ENCODE measurements around the gene MMP26. TPM values are rescaled to one million over a fixed set of nuclear protein-coding genes. Genes with fewer than 3 reads are reported as not detected.

The MMP26 gene
- total RNA-seq, 1 donor from 2014 or later, result not detected

- Mint-ChIP-seq H3K9me3 (no peaks in the 10 kb centered on the region), H3K36me3 (ENCODE audit: low read depth) (no peaks in the 10 kb centered on the region), H3K4me1 (no peaks in the 10 kb centered on the region), H3K27ac (no peak overlapping the region), H3K27me3 (peaks cover 10% of the 10 kb centered on the region), H3K4me3 (no peak overlapping the region)
- DNase-seq, result no peak
- ChIA-PET POLR2A (no interaction called here), CTCF (no interaction called here)
- TF ChIP-seq CTCF (IDR thresholded peaks at IDR 0.05), result no peak
- no peak for ATAC-seq (ENCODE audit: low read depth)
- intact Hi-C loops (cut with micrococcal nuclease), result no loop called here
Measured at GRCh38 chr11:4665424-4665823, 39.2 kb upstream of the MMP26 start.

GRCh38 chr11:4671741-4672140 lies 32.8 kb upstream of the MMP26 start:
- ChIA-PET POLR2A (no interaction called here), CTCF (no interaction called here)
- Mint-ChIP-seq H3K4me1 (no peaks in the 10 kb centered on the region), H3K27me3 (peaks cover 15% of the 10 kb centered on the region), H3K4me3 (no peak overlapping the region), H3K36me3 (ENCODE audit: low read depth) (no peaks in the 10 kb centered on the region), H3K27ac (no peak overlapping the region), H3K9me3 (no peaks in the 10 kb centered on the region)
- ATAC-seq (ENCODE audit: low read depth) (no peak), DNase-seq (no peak)
- no peak for TF ChIP-seq CTCF (IDR thresholded peaks at IDR 0.05)
- intact Hi-C loops (cut with micrococcal nuclease), result no loop called here

- CTCF ChIA-PET, result no interaction called here
- Mint-ChIP-seq H3K9me3 (no peaks in the 10 kb centered on the region), H3K4me3 (no peak overlapping the region)
Measured at GRCh38 chr11:4672470-4672869, 32.1 kb upstream of the MMP26 start.

GRCh38 chr11:4673781-4674180 lies 30.8 kb upstream of the MMP26 start:
- Mint-ChIP-seq H3K4me1 (no peaks in the 10 kb centered on the region), H3K4me3 (no peak overlapping the region), H3K36me3 (ENCODE audit: low read depth) (no peaks in the 10 kb centered on the region), H3K27me3 (peaks cover 15% of the 10 kb centered on the region), H3K9me3 (no peaks in the 10 kb centered on the region), H3K27ac (no peak overlapping the region)
- no peak for ATAC-seq (ENCODE audit: low read depth)
- TF ChIP-seq CTCF (IDR thresholded peaks at IDR 0.05), result no peak
- POLR2A ChIA-PET, result no interaction called here
- CTCF ChIA-PET, result no interaction called here
- DNase-seq, result no peak
- intact Hi-C loops (cut with micrococcal nuclease), result no loop called here

More at GRCh38 chr11:4672470-4672869, 32.1 kb upstream of the MMP26 start:
- POLR2A ChIA-PET, result no interaction called here
- DNase-seq, result no peak
- TF ChIP-seq CTCF (IDR thresholded peaks at IDR 0.05), result no peak
- no peak for ATAC-seq (ENCODE audit: low read depth)
- intact Hi-C loops (cut with micrococcal nuclease), result no loop called here
- H3K4me1 Mint-ChIP-seq, result no peaks in the 10 kb centered on the region
- H3K27ac Mint-ChIP-seq, result no peak overlapping the region
- H3K36me3 Mint-ChIP-seq (ENCODE audit: low read depth), result no peaks in the 10 kb centered on the region
- peaks cover 15% of the 10 kb centered on the region for H3K27me3 Mint-ChIP-seq

- POLR2A ChIA-PET, result no interaction called here
- no peaks in the 10 kb centered on the region for H3K4me1 Mint-ChIP-seq
- intact Hi-C loops (cut with micrococcal nuclease), result no loop called here
- TF ChIP-seq CTCF (IDR thresholded peaks at IDR 0.05), result no peak
- no peak overlapping the region for H3K27ac Mint-ChIP-seq
- H3K4me3 Mint-ChIP-seq, result no peak overlapping the region
- H3K36me3 Mint-ChIP-seq (ENCODE audit: low read depth), result no peaks in the 10 kb centered on the region
- peaks cover 7% of the 10 kb centered on the region for H3K27me3 Mint-ChIP-seq
- H3K9me3 Mint-ChIP-seq, result no peaks in the 10 kb centered on the region
- CTCF ChIA-PET, result no interaction called here
- ATAC-seq (ENCODE audit: low read depth) (no peak), DNase-seq (no peak)
Measured at GRCh38 chr11:4677948-4678347, 26.6 kb upstream of the MMP26 start.

Data from activated B cell treated with CpG ODN at 0.5 μM for 24 hours (primary cell).